ENCODE data around the gene TMEM271. TPM values are rescaled to one million over a fixed set of nuclear protein-coding genes. Genes with fewer than 3 reads are reported as not detected.

The TMEM271 gene
- total and polyA plus RNA-seq, 2 donors = 0.02 to 0.05 TPM

DNA sequence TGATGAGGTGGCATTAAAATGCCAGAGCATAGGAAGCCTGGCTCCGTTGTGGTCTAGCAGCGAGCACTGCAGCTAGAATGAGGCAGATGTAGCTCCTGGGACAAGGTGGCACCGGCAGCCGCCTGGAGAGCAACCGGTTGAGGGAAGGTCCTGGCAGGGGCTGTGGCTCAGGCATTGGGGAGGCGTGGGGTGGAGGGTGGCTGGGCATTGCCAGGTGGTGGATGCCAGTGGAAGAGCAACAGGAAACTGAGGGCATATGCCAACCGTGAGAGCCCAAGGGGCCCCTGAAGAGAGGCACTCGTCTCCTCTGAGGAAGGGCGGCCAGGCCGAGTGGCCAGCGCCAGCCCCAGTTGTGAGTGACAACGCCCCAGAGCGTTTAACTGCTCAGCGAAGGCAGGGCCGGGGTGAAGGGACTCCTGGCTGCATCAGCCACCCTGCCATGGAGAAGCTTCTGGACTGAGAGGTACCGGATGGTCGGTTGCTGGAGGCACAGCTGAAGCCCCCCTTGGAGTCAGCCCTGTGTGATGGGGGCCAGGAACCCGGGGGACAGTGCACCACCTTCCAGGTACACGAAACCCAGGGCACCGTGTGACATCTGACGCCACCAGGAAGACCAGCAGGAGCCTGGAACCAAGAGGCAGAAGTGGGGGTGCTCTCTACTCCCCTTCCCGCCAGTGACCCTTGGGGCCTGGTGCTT lies 36.1 kb upstream of the TMEM271 start:
- DNase-seq (ENCODE audit: low read depth in 6 of 9, low spot score in 9 of 9) = no peak
- H3K4me1 ChIP-seq (ENCODE audit: control insufficient read depth in 2 of 2, insufficient read depth in 2 of 2, low read length in 2 of 2) = no peaks in the 10 kb centered on the region
- no peak overlapping the region for H3K27ac ChIP-seq (ENCODE audit: low read depth in 1 of 2, low read length in 1 of 2)
- no peaks in the 10 kb centered on the region for H3K9me3 ChIP-seq (ENCODE audit: control insufficient read depth in 2 of 2, insufficient read depth in 1 of 2, low read length in 1 of 2)
- H3K4me3 ChIP-seq (ENCODE audit: low read length in 2 of 2) = no peak overlapping the region
- WGBS = 83% methylated on average over 22 of the region's 22 CpGs
- no peaks in the 10 kb centered on the region for H3K36me3 ChIP-seq (ENCODE audit: control insufficient read depth in 2 of 2, insufficient read depth in 2 of 2, low read length in 1 of 2)
- peaks cover 0 to 7% of the 10 kb centered on the region in 2 donors for H3K27me3 ChIP-seq (ENCODE audit: control insufficient read depth in 2 of 2, insufficient read depth in 1 of 2, low read length in 1 of 2)

DNA sequence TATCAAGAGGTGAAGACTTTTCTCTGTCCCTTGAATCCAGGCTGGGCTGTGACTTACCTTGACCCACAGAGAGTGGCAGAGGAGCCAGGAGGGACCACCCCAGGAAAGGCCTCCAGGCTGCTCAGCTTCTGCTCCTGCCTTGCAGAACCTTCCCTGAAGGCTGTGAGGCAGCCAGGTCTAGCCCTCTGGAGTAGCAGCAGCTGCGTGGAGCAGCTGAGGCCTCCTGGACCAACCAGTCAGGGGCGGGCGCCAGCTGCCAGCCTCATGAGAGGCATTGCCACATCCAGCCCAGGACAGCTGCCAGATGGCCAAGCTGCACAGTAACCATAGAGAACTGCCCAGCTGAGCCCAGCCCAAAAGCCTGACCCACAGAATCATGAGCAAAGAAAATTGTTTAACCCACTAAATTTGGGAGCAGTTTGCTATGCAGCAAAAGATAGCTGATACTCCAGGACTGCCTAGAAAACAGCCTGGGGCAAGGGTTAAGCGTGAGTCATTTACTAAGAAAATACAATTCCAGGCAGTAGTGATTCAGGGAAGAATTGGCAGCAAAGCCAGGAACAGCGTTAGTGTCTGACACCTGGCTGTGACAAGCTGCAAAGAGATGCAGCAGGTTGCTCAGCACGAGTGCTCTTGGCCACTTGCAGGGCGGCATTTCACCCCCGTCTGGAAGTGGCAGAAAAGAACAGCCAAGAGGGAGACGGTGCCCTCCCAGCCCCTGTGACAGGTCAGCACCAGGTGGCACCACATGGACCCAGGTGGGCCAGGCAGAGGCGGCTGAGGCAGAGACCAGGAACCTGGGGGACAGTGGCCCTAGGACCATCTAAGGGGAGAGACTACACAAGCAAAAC lies 34.5 kb upstream of the TMEM271 start:
- WGBS = 70% methylated on average over 10 of the region's 10 CpGs
- no peak overlapping the region for H3K4me3 ChIP-seq (ENCODE audit: low read length in 2 of 2)
- no peaks in the 10 kb centered on the region for H3K4me1 ChIP-seq (ENCODE audit: control insufficient read depth in 2 of 2, insufficient read depth in 2 of 2, low read length in 2 of 2)
- no peaks in the 10 kb centered on the region for H3K36me3 ChIP-seq (ENCODE audit: control insufficient read depth in 2 of 2, insufficient read depth in 2 of 2, low read length in 1 of 2)
- H3K9me3 ChIP-seq (ENCODE audit: control insufficient read depth in 2 of 2, insufficient read depth in 1 of 2, low read length in 1 of 2) = no peaks in the 10 kb centered on the region
- no peak for DNase-seq (ENCODE audit: low read depth in 6 of 9, low spot score in 9 of 9)
- H3K27ac ChIP-seq (ENCODE audit: low read depth in 1 of 2, low read length in 1 of 2) = no peak overlapping the region
- peaks cover 0 to 7% of the 10 kb centered on the region in 2 donors for H3K27me3 ChIP-seq (ENCODE audit: control insufficient read depth in 2 of 2, insufficient read depth in 1 of 2, low read length in 1 of 2)

DNA sequence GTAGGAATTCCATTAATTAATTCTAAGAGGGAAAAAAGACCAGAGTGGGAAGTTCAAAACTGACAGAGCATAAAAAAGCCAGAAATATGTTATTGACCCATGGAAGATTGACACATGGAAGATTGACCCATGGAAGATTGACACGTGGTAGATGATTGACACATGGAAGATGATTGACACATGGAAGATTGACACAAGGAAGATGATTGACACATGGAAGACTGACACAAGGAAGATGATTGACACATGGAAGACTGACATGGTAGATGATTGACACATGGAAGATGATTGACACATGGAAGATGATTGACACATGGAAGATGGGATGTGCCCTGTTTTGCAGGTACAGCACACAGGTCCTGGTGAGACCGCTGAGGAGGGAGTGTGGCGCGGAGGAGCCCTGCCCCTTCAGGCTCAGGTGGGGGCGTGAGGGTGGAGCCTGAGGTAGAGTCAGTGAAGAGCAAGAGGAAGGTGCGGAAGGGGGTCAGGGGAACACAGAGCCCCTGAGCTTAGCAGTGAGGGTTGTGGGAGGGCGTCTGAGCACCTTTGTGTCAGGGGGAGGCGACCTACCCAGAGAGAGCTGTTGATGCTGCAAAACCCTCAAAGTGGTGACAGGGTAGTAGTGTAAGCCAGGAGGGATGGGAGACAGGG lies 33.4 kb upstream of the TMEM271 start:
- no peaks in the 10 kb centered on the region for H3K4me1 ChIP-seq (ENCODE audit: control insufficient read depth in 2 of 2, insufficient read depth in 2 of 2, low read length in 2 of 2)
- DNase-seq (ENCODE audit: low read depth in 6 of 9, low spot score in 9 of 9) = no peak
- 86% methylated on average over 8 of the region's 8 CpGs for WGBS
- no peak overlapping the region for H3K27ac ChIP-seq (ENCODE audit: low read depth in 1 of 2, low read length in 1 of 2)
- H3K27me3 ChIP-seq (ENCODE audit: control insufficient read depth in 2 of 2, insufficient read depth in 1 of 2, low read length in 1 of 2) = peaks cover 0 to 7% of the 10 kb centered on the region in 2 donors
- H3K9me3 ChIP-seq (ENCODE audit: control insufficient read depth in 2 of 2, insufficient read depth in 1 of 2, low read length in 1 of 2) = no peaks in the 10 kb centered on the region
- no peaks in the 10 kb centered on the region for H3K36me3 ChIP-seq (ENCODE audit: control insufficient read depth in 2 of 2, insufficient read depth in 2 of 2, low read length in 1 of 2)
- H3K4me3 ChIP-seq (ENCODE audit: low read length in 2 of 2) = no peak overlapping the region

DNA sequence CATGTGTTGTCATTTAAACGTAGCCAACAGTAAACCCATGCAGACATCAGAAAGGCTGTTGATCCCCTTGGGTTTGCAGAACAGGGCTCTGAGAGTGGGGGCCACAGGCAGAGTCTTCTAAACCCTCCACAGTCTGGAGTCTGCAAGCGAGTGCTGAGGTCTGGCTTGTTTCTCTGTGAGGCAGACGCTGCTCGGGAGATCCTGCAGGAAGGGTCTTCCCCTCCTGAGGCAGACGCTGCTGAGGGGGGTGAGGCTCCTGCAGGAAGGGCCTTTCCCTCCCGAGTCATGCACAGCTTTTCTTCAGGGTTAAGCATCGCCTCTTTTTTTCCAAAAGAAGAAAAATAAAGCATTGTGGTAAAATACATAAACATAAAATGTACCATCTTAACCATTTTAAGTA lies 32.1 kb upstream of the TMEM271 start:
- WGBS = 55% methylated on average over 7 of the region's 7 CpGs
- Histone ChIP-seq H3K4me3 (ENCODE audit: low read length in 2 of 2) (no peak overlapping the region), H3K36me3 (ENCODE audit: control insufficient read depth in 2 of 2, insufficient read depth in 2 of 2, low read length in 1 of 2) (no peaks in the 10 kb centered on the region), H3K4me1 (ENCODE audit: control insufficient read depth in 2 of 2, insufficient read depth in 2 of 2, low read length in 2 of 2) (no peaks in the 10 kb centered on the region), H3K9me3 (ENCODE audit: control insufficient read depth in 2 of 2, insufficient read depth in 1 of 2, low read length in 1 of 2) (no peaks in the 10 kb centered on the region), H3K27me3 (ENCODE audit: control insufficient read depth in 2 of 2, insufficient read depth in 1 of 2, low read length in 1 of 2) (peaks cover 0 to 7% of the 10 kb centered on the region in 2 donors), H3K27ac (ENCODE audit: low read depth in 1 of 2, low read length in 1 of 2) (no peak overlapping the region)
- no peak for DNase-seq (ENCODE audit: low read depth in 6 of 9, low spot score in 9 of 9)

DNA sequence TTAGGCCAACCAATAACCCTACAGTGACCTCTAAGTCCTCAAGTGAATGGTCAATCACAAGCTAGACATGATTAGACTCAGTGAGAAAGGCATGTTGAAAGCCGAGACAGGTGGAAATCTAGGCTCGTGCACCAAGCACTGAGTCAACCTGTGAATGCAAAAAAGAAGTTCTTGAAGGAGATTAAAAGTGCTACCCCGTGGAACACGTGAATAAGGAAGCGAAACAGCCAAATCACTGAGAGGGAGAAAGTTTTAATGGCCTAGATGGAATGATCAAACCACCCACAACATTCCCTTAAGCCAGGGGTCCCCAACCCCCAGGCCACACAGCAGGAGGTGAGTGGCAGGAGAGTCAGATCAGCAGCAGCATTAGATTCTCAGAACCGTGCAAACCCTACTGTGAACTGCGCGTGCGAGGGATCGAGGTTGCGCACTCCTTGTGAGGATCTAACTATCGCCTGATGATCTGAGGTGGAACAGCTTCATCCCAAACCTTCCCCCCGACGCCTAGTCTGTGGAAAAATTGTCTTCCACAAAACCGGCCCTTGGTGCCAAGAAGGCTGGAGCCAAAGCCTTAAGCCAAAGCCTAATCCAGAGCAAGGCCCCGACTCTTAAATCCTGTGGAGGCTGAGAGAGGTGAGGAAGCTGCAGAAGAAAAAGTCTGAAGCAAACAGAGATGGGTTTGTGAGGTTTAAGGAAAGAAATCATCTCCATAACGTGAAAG lies 29.8 kb upstream of the TMEM271 start:
- H3K27ac ChIP-seq (ENCODE audit: low read depth in 1 of 2, low read length in 1 of 2) = no peak overlapping the region
- H3K27me3 ChIP-seq (ENCODE audit: control insufficient read depth in 2 of 2, insufficient read depth in 1 of 2, low read length in 1 of 2) = peaks cover 0 to 7% of the 10 kb centered on the region in 2 donors
- DNase-seq (ENCODE audit: low read depth in 6 of 9, low spot score in 9 of 9) = no peak
- H3K4me3 ChIP-seq (ENCODE audit: low read length in 2 of 2) = no peak overlapping the region
- peaks cover 0 to 3% of the 10 kb centered on the region in 2 donors for H3K4me1 ChIP-seq (ENCODE audit: control insufficient read depth in 2 of 2, insufficient read depth in 2 of 2, low read length in 2 of 2)
- H3K36me3 ChIP-seq (ENCODE audit: control insufficient read depth in 2 of 2, insufficient read depth in 2 of 2, low read length in 1 of 2) = no peaks in the 10 kb centered on the region
- WGBS = 95% methylated on average over 17 of the region's 17 CpGs
- no peaks in the 10 kb centered on the region for H3K9me3 ChIP-seq (ENCODE audit: control insufficient read depth in 2 of 2, insufficient read depth in 1 of 2, low read length in 1 of 2)

DNA sequence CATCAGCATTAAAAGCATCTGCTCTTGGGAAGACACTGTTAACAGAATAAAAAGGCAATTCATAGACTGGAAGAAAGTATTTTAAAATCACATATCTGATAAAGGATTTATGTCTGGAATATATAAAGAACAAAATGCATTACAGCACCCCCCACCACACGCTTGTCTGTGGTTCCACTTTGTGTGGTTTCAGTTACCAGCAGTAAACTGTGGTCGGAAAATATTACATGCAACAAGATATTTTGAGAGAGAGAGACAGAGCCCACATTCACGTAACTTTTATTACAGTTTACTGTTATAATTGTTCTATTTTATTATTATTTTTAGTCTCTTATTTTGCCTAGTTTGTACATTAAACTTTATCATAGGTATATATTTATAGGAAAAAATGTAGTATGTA lies 28.0 kb upstream of the TMEM271 start:
- DNase-seq (ENCODE audit: low read depth in 6 of 9, low spot score in 9 of 9) = peak in 5 of 9 donors; percentile 2 to 59 (median 16)
- WGBS = 3% methylated on average over 3 of the region's 3 CpGs
- Histone ChIP-seq H3K27ac (ENCODE audit: low read depth in 1 of 2, low read length in 1 of 2) (no peak overlapping the region), H3K27me3 (ENCODE audit: control insufficient read depth in 2 of 2, insufficient read depth in 1 of 2, low read length in 1 of 2) (peaks cover 0 to 5% of the 10 kb centered on the region in 2 donors), H3K36me3 (ENCODE audit: control insufficient read depth in 2 of 2, insufficient read depth in 2 of 2, low read length in 1 of 2) (no peaks in the 10 kb centered on the region), H3K4me3 (ENCODE audit: low read length in 2 of 2) (no peak overlapping the region), H3K9me3 (ENCODE audit: control insufficient read depth in 2 of 2, insufficient read depth in 1 of 2, low read length in 1 of 2) (no peaks in the 10 kb centered on the region), H3K4me1 (ENCODE audit: control insufficient read depth in 2 of 2, insufficient read depth in 2 of 2, low read length in 2 of 2) (peaks cover 0 to 3% of the 10 kb centered on the region in 2 donors)

DNA sequence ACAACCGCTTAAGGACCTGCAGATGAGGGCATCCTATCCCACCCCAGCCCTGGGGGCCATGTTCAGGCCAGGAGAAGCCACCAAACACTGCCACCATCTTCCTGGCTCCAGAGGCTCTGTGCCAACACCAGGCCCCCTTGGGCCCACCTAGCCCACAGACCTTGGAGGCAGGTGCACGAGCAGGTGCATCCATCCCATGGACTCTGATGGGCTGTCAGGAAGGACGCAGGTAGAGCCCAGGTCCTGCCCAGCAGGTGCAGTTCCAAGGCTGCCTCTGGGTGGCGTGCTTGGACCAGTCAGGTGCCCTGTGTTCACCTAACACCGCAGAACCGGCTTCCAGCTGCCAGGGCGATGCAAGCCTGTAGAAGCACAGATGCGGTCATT lies 26.5 kb upstream of the TMEM271 start:
- peaks cover 0 to 3% of the 10 kb centered on the region in 2 donors for H3K4me1 ChIP-seq (ENCODE audit: control insufficient read depth in 2 of 2, insufficient read depth in 2 of 2, low read length in 2 of 2)
- WGBS = 25% methylated on average over 8 of the region's 8 CpGs
- H3K36me3 ChIP-seq (ENCODE audit: control insufficient read depth in 2 of 2, insufficient read depth in 2 of 2, low read length in 1 of 2) = no peaks in the 10 kb centered on the region
- peaks cover 0 to 3% of the 10 kb centered on the region in 2 donors for H3K27me3 ChIP-seq (ENCODE audit: control insufficient read depth in 2 of 2, insufficient read depth in 1 of 2, low read length in 1 of 2)
- H3K4me3 ChIP-seq (ENCODE audit: low read length in 2 of 2) = no peak overlapping the region
- no peak overlapping the region for H3K27ac ChIP-seq (ENCODE audit: low read depth in 1 of 2, low read length in 1 of 2)
- DNase-seq (ENCODE audit: low read depth in 6 of 9, low spot score in 9 of 9) = peak in 7 of 9 donors; percentile 8 to 58 (median 25)
- no peaks in the 10 kb centered on the region for H3K9me3 ChIP-seq (ENCODE audit: control insufficient read depth in 2 of 2, insufficient read depth in 1 of 2, low read length in 1 of 2)

DNA sequence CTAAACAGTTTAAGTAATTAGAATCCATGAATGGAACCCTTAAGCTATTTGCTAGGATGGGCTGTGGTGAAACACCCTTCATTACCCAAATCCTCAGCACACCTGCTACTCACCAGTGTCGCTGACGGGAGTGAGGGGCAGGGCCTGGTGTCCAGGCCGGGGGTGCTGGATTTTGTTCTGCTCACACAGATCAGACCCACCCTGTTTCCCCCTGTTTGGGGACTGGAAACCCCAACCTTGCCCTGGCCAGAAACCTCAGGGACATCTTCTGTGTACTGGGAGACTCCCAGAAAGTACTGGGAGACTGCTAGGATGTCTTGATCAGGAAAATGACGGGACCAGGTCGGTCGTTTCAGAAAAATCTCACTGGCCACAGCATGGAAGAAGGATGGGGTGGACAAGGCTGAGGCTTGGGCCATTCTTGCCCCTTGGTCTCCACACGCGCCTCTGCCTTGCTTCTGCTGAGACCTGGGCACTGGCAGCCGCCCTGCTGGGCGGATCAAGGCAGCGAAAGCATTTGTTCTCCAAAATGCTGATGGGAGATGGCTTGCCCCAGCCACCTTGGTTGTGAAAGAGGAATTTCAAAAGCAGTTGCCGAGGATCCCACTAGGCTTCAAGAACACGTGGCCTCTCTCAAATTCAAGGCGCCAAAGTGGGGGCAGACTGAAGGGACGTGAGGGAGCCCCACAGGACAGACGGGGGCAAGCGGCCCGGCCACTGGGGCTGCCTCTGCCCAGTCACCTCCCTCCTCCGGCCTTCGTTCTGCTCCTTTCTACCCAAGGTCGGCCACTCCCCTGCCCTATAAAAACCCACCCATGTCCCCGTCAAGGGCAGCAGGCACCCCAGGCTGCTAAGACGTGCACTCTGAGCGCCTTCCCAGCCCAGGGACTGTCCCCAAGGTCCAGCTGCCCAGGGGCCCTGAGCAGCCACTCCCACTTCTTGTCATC lies 25.8 kb upstream of the TMEM271 start:
- Histone ChIP-seq H3K4me1 (ENCODE audit: control insufficient read depth in 2 of 2, insufficient read depth in 2 of 2, low read length in 2 of 2) (peaks cover 0 to 3% of the 10 kb centered on the region in 2 donors), H3K27me3 (ENCODE audit: control insufficient read depth in 2 of 2, insufficient read depth in 1 of 2, low read length in 1 of 2) (peaks cover 0 to 3% of the 10 kb centered on the region in 2 donors), H3K4me3 (ENCODE audit: low read length in 2 of 2) (no peak overlapping the region), H3K27ac (ENCODE audit: low read depth in 1 of 2, low read length in 1 of 2) (no peak overlapping the region), H3K9me3 (ENCODE audit: control insufficient read depth in 2 of 2, insufficient read depth in 1 of 2, low read length in 1 of 2) (no peaks in the 10 kb centered on the region), H3K36me3 (ENCODE audit: control insufficient read depth in 2 of 2, insufficient read depth in 2 of 2, low read length in 1 of 2) (no peaks in the 10 kb centered on the region)
- no peak for DNase-seq (ENCODE audit: low read depth in 6 of 9, low spot score in 9 of 9)
- 92% methylated on average over 24 of the region's 24 CpGs for WGBS

Measured in thymus (tissue), 11 donors.